ENCODE data around the gene TOP3B.

- no peak for TF ChIP-seq CTCF (IDR thresholded peaks at IDR 0.05)
- TF ChIP-seq POLR2A (IDR thresholded peaks at IDR 0.05): no peak
- no peak for TF ChIP-seq EP300 (IDR thresholded peaks at IDR 0.05)
Measured at GRCh38 chr22:21966643-21967516, 15.7 kb downstream of the TOP3B start.
